Activated CD8-positive, alpha-beta memory T cell treated with anti-CD3 and anti-CD28 coated beads for 48 hours (primary cell): ENCODE measurements around the gene MIR17HG.
"Not testable (repeated sequence)": the region's sequence is repeated elsewhere in the genome, so short reads cannot be mapped to it uniquely, and the experiment has no call there.

Source experiments
- DNase-seq, 3 experiments: peaks; one replicate each; pipeline ENCODE4 v3.0.0-alpha.2; 2020; ENCODE audit warnings: low read depth in 2 of 3, low spot score in 2 of 3

The MIR17HG gene

DNA sequence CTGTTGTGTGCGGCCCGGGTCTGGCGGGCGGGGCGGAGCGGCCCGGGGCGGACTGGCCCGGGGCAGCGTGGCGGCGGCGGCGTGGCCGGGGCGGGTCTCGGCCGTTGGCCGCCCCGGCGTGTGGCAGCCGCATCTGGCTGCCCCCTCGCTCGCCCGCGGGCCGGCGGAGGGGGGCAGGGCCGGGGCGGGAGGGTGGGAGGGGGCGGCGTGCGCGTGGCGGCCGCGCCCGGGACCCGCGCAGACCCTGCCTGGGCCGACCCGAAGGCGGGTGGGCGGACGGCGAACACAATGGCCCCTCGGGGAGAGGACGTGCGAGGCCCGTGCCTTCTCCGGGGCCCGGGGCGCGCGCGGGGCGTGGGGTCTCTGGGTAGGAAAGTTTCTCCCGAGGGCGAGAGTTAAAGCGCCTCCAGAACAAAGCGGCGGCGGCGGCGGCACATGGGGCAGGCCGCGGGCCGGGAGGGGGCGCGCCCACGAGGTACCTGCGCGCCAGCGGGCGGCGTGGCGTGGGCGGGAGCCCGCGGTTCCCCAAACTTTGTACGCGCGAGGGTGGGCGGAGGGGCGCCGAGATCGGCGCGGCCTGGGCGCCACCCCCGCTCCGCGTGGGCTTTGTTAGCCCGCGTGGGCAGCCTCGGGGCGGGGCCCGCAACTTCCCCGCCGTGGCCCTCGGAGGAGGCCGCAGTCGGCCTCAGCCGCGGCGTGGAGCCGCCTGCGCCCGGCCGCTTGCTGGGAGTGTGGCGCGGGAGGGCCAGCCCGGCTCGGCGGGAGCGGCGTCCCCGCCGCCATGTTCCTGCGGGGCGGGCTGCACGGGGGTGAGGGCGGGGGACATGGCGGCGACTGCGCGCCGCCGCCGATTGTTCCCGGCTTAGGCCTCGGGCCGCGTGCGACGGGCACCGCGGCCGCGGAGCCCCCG lies 764 bp downstream of the MIR17HG start:
- DNase-seq = peak in 1 of 3 experiments; percentile 47

DNA sequence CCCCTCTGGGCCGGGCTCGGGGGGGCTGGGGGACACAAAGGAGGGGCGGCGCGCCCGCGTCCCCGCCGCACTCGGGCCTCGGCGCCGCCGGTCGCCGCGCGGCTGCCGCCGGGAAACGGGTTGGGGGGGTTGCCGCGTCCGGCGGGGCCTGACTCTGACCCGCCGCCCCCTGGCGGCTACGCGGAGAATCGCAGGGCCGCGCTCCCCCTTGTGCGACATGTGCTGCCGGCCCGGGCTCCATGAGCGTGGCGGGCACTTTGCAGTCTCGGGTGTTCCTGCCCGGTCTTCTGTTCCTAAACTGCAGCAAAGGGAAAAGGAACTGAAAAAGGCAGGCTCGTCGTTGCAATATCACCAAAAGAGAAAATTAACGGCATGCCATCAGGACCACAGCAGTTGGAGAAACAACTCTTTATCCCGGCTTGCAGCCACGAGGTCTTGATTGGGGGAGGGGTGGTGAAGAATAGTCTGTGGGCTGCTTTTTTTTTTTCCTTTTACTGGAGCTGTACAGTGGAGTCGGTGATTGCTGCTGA lies 1.5 kb downstream of the MIR17HG start:
- DNase-seq = peak; percentile 81 to 94 (median 94)

DNA sequence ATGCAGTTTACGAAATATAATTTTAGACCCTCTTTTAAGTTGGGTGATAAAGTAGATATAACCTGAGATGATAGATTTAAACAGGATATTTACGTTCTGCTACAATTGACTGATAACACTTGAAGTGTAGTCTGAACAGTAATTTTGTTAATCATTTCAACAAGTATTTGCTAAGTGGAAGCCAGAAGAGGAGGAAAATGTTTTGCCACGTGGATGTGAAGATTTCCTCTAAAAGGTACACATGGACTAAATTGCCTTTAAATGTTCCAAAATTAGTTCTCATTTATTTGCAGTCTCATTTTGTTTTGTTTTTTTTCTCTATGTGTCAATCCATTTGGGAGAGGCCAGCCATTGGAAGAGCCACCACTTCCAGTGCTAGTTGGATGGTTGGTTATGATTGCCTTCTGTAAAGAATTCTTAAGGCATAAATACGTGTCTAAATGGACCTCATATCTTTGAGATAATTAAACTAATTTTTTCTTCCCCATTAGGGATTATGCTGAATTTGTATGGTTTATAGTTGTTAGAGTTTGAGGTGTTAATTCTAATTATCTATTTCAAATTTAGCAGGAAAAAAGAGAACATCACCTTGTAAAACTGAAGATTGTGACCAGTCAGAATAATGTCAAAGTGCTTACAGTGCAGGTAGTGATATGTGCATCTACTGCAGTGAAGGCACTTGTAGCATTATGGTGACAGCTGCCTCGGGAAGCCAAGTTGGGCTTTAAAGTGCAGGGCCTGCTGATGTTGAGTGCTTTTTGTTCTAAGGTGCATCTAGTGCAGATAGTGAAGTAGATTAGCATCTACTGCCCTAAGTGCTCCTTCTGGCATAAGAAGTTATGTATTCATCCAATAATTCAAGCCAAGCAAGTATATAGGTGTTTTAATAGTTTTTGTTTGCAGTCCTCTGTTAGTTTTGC lies 2.8 kb downstream of the MIR17HG start:
- no peak for DNase-seq

DNA sequence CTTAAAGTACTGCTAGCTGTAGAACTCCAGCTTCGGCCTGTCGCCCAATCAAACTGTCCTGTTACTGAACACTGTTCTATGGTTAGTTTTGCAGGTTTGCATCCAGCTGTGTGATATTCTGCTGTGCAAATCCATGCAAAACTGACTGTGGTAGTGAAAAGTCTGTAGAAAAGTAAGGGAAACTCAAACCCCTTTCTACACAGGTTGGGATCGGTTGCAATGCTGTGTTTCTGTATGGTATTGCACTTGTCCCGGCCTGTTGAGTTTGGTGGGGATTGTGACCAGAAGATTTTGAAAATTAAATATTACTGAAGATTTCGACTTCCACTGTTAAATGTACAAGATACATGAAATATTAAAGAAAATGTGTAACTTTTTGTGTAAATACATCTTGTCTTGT lies 3.6 kb downstream of the MIR17HG start:
- DNase-seq = no peak

DNA sequence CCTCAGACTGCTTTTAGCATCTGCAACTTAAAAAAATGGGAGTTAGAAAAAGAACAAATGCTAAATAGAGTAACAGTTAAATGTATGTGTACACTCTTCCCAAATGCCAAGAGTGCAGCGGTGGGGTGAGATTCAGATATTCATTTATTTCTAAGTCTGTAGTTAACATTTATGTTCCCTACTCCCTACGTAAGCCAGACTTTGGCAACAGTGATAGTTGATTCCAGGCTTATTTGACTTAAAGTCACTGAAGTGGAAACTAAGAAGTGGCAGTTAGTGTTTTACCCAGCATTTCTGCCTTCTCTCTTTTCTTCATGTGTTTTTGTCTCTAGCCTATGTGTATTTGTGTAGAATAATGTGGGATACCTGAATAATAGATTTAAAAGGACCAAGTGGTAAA lies 4.5 kb downstream of the MIR17HG start:
- DNase-seq = no peak

DNA sequence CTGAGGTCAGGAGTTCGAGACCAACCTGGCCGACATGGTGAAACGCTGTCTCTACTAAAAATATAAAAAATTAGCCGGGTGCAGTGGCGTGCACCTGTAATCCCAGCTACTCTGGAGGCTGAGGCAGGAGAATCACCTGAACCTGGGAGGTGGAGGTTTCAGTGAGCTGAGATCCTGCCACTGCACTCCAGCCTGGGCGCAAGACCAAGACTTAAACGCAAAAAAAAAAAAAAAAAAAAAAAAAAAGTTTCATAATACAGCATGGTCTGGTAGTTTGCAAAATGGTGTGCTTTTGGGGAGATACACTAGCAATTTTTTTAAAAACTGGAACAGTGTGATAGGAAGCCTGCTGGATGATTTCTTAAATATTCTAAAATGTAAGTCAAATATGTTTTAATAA lies 5.4 kb downstream of the MIR17HG start:
- not testable (repeated sequence) for DNase-seq

DNA sequence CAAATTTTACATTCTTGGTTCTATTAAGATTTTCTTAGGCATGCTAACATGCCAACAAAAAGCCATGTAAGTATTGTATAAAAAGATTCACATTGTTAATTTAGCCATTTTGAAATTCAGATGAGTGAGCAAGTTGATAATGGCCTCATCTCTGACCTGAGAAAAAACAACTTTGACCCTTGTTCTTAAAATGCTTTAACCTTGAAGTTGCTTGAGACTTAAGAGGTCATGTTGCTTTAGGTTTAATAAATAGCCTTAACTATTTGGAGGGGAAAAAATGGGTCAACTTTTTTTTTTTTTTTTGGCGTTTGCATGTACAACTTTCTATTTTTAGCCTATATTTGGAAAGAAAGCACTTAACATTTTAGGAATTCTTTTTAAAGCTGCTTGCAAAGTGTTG lies 6.0 kb downstream of the MIR17HG start:
- no peak for DNase-seq

DNA sequence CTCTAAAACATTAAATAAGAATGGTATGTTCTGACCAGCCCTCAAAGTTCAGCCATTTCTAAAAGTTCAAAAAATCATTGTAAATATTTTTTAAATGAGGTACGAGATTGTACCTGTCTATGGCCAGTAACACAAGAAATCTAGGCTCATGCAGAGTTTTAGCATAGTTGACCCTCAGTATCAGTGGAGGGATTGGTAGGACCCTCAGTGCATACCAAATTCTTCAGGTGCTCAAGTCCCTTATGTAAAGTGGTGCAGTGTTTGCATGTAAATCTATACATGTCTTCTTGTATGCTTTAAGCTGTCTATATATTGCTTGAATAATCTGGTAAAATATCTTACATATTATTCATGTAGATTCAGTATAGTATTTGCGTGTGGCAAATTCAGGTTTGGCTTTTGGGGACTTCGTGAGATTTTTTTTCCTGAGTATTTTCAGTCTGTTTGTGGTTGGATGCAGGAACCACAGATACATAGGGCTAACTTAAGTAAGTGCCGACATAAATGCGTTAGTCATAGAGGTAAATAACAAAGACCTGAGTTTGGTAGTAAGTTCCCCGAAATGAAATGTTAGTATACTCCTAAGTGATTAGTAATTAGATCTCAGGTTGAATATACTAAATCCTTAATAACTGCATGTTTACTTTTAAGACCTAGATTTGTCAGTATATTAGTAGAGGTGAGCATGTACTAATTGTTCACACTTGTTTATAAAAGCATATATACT lies 7.8 kb downstream of the MIR17HG start:
- DNase-seq = no peak

DNA sequence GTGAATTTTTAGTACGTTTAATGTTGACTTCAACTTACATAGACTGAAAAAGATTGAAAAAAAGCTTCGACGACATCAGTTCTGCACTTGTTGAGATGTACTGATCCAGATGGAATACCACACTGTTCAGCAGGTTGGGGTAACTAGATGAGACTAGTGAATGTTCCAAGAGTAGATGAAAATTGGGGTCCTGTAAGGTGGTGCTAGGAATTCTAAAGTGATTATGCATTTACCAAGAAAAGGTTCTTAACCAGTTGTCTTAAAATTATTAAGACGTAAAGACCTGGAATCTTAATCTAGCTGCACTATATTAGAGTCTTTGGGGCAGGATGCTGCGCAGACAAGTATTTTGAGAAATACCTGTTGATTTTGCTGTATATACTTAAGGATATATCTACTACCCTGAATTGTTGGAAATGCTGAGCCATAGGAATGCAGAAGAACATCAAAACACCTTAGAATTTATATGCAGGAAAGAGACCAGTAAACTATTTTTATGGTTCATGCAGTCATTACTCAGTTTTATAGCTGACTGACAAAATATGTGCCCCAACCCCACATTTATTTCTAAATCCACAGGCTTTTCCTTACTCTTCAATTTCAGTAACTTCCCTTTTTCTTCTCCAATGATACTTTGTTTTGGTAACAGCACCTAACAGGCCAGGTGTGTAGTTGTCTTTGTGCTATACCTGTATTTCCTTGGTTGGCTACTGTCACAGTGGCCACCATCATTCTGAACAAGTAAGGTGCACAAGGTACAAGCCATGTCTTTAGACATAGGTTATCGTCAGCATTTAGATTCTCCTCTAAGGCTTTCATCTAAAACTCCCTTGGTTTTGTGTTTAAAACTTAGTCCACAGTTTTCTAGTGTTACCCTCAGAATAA lies 8.6 kb downstream of the MIR17HG start:
- DNase-seq = no peak

DNA sequence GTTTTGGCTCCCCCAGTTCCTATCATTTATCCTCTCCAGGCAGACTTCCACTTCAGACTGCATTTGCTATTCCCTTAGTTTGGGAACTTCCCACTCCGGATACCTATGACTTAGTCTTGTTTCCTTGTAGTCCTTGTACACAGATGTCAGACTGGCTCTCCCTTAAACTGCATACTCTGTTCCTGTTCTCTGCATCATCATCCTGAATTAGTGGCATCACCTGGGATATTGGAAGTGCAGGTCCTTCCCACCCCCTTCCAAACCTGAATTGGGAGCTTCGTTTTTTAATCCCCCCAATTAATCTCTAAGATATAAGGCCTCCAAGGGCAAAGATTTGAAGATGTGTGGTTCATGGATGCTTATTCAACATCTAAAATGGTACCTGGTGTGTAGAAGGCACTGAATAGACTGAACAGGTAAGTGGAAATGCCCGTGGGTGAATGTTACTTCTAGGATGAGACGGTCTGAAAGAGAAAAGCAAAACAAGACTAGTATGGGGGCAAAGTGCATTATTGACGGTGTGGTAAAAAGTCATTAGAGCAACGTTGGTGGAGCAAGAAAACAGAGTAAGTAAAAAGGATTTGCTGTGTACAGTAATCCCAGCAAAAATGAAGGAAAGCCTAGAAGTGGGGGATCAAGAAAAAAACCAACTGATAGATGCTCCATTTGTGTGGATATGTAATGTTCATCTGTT lies 9.6 kb downstream of the MIR17HG start:
- DNase-seq = no peak

DNA sequence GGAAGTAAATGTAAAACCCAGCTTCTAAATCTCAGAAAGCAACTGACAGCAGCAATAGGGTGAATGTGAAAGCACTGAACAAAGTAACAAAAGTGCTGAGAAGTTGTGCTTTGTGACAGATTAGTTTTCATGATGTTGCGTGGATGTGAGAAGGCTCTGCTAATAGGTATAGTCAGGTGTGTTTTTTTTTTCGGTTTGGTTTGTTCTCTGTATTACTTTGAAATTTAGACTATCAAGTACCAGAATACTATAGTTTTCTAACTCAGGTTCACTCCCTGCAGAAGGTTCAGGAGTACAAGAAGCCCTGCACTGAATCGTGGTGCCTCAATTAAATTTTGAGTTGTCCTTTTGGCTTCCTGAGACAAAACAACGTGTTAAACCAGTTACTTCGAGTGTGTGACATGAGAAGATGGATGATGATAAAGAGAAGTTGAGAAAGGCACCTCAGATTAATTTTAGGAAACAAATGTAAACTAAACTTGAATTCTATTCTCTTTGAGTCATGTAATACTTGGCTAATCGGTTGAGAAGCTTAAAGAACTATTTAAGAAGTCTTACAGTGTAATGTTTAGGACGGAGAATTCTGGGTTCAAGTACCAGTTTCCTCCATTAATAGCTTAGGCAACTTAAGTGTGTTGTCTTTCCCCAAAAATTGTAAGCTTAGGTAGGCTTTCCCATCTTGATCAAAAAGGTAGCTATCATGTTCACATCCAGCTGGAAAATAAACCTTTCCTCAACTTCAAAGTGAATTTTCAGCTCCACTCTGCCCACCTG lies 10.3 kb downstream of the MIR17HG start:
- no peak for DNase-seq

DNA sequence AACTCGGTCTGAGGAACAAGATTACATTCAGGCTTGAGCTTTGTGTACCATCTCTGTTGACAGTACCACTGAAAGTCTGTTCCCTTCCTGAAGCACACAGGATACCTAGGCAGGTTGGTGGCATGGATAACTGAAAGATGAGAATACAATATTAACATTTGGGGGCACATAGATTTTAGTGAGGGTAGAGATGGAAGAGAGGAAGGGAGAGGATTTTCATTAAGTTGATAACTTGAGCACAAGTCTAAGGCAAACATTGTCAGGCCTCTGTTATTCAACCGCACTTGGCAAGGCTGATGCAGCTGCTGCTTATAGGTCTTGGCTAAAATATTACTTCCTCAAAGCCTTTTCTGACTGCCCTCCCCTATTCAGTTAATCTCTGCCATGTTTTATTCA lies 10.9 kb downstream of the MIR17HG start:
- no peak for DNase-seq

DNA sequence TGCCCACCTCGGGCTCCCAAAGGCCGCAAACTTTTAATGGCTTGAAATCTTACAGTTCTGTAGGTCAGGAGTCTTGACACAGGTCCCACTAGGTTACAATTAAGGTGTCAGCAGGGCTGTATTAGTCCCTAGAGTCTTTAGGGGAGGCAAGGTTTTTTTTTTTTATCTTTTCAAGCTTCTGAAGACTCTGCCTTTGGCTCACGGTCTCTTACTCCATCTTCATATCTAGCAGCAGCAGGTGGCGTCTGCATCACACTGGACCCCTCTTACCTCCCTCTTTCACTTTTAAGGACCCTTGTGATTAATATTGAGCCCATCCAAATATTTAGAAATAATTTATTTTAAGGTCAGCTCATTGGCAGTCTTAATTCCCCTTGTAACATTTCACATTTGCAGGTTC lies 11.6 kb downstream of the MIR17HG start:
- no peak for DNase-seq

DNA sequence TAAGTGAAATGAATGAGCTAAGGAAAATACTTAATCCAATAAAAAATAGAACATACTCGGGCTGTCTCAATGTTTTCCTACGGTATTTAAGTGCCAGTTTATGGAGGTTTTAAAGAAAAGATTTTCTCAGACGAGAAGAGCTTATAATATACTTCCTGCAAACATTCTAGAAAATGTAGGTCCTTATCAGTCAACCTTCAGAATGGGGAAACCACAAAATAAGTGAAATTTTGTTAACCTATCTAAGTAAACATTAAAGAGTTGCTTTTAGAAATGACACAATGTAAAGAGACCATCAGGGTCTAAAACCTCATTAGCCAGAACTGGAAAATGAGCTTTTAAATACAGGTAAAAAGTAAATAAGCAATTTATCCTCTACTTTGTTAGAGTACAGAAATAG lies 12.1 kb downstream of the MIR17HG start:
- no peak for DNase-seq

DNA sequence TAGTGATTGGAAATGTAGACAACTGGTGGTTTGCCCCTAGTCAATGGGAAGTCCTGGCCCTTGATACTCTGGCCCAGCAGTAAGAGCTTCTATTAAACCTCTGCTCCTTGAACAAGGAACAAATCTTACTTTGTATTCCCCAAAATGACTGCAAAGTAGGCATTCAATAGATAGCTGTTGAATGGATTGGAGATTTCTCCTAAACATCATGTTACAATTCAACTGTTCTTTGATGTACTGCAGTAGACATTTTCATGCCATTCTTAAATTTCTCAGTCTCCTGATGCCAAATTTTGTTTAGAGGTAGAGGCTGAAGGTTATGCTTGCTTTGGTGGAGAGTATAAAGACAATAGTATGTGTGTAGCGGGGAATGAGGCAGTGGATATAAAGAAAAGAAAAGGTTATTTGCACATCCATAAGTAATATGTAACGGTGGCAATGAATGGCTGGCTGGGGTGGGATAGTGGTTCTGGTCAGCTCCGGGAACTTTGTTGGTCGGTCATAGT lies 12.8 kb downstream of the MIR17HG start:
- DNase-seq = no peak

DNA sequence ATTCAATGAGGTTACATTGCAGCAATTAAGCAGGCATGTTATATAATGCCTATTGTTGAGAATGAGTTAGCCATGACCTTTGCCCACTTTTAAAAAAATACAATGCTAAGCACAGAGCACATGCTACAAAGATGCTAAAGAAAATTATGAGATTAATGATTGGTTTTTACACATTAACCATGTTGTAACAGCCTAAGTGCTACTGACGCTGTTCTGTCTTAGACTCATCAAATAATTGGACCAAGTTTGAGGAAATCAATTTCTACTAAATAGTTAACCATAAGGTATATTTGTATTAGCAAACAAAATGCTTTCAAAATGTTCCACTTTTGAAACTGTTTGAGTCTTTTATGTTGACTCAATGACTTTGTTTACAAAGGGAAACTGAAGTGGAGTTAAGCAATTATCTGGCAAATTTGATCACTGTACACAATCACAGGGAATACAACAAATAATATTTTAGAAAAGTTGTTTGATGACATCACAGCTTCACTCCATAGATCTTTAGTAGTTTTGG lies 14.3 kb downstream of the MIR17HG start:
- no peak for DNase-seq

DNA sequence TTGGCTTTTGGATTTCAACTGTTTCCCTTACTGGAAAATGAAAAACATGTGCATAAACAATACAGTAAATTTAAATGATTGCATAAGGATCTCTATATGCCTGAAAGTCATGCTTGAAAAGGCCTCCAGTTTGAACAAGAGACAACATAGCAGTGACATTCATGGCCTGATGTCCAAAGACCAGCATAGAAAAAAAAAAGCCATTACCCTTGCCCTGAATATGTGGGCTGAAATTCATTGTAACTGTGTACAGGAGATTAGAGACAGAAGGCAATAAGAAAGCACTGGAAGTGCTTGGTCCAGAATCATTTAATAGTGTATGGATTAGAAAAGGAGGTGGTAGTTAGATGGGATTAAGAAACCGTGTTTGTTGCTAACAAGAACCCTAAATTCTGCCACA lies 15.4 kb downstream of the MIR17HG start:
- DNase-seq = no peak

DNA sequence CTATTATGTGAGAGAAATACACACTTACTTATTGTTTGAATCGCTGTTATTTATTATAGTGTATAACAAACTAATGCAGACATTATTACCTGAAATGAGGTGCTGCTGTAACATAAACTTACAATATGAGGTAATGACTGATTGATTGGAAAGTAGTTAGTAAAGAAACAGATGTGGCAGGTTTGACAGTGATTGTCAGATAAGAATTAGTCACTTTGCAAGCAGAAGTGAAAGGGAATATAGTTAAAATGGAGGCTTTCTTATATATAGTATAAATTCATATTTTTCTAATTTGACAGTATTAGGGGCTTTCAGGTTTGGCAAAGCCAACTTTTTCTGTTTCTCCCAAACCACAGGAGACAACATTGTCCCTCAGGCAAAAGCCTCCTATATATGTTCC lies 20.6 kb downstream of the MIR17HG start:
- no peak for DNase-seq
